Activated naive CD8-positive, alpha-beta T cell treated with anti-CD3 and anti-CD28 coated beads, Interleukin-2, amount 10 ng/mL, durations not matched to agents 7 days and 5 days (primary cell): ENCODE measurements around the gene GIMAP2. TPM values are rescaled to one million over a fixed set of nuclear protein-coding genes. Genes with fewer than 3 reads are reported as not detected.
"Not testable (repeated sequence)": the region's sequence is repeated elsewhere in the genome, so short reads cannot be mapped to it uniquely, and the experiment has no call there.

ENCODE experiments used
- ATAC-seq: fragments of 150-1000 bp; cut with Tn5 transposase; one replicate; pipeline ENCODE4 v1.10.0; 2021; ENCODE audit warnings: low read depth, moderate library complexity
- POLR2A ChIA-PET: fragments of 350-600 bp; sonication (Branson Sonifier 250); formaldehyde crosslinking; loops from one replicate; lab custom pipeline; 2021; ENCODE audit warnings: antibody characterized with exemption; lab: Charles Lee
- DNase-seq: peaks from one replicate; pipeline ENCODE4 v3.0.0; 2021
- H3K27ac Mint-ChIP-seq: one replicate; pipeline ENCODE4 v1.8.0; 2022; ENCODE audit warnings: mild to moderate bottlenecking, mixed read lengths
- H3K27me3 Mint-ChIP-seq: one replicate; pipeline ENCODE4 v1.8.0; 2022; ENCODE audit warnings: mild to moderate bottlenecking, moderate library complexity, mixed read lengths
- H3K36me3 Mint-ChIP-seq: one replicate; pipeline ENCODE4 v1.8.0; 2021; ENCODE audit warnings: mild to moderate bottlenecking, mixed read lengths
- H3K4me1 Mint-ChIP-seq: one replicate; pipeline ENCODE4 v1.8.0; 2021; ENCODE audit warnings: mixed read lengths
- H3K4me3 Mint-ChIP-seq: one replicate; pipeline ENCODE4 v1.8.0; 2022; ENCODE audit warnings: mild to moderate bottlenecking, moderate library complexity, mixed read lengths
- H3K9me3 Mint-ChIP-seq: one replicate; pipeline ENCODE4 v1.8.0; 2021; ENCODE audit warnings: mixed read lengths
- total RNA-seq, 2 experiments: library from RNA; stranded (reverse); gene quantifications; one replicate each; pipeline ENCODE4 v1.2.3, GENCODE V29; 2021

GIMAP2 gene
- total RNA-seq, result 100 to 1,000 TPM; 139 to 140 TPM

GRCh38 chr7:150685219-150686029 is at the start of gene GIMAP2:
Gene GIMAP2 (plus strand): TSS chr7:150685706. CDS start chr7:150687060, 1,354 bp downstream.
- no peaks in the 10 kb centered on the region for H3K27me3 Mint-ChIP-seq
- H3K4me3 Mint-ChIP-seq, result peak within 1 kb of the TSS; percentile 98
- DNase-seq, result no peak
- peaks cover 8% of the 10 kb centered on the region for H3K9me3 Mint-ChIP-seq
- ATAC-seq, result peak; percentile 85
- POLR2A ChIA-PET, result interaction anchor here (0.6 to 2.5 kb wide), 19 partner anchors 8 to 236 kb away, joined by 3 to 27 read pairs (median 7); partner anchors contain the start of genes GIMAP1, GIMAP4, GIMAP5 and GIMAP6
- peaks cover 69% of the 10 kb centered on the region for H3K36me3 Mint-ChIP-seq
- peaks cover 64% of the 10 kb centered on the region for H3K4me1 Mint-ChIP-seq
- H3K27ac Mint-ChIP-seq, result peak within 1 kb of the TSS; percentile 98

- Mint-ChIP-seq H3K36me3 (peaks cover 59% of the 10 kb centered on the region), H3K4me1 (peaks cover 14% of the 10 kb centered on the region)
- DNase-seq, result no peak
These were observed 43.7 kb upstream of the GIMAP2 start for GRCh38 chr7:150641854-150642253.

GRCh38 chr7:150642926-150643325 is 42.6 kb upstream of the GIMAP2 start:
- POLR2A ChIA-PET, result interaction anchor here (1.4 kb wide), 1 partner anchor 162 kb away, joined by 3 read pairs; no protein-coding TSS in a partner anchor
- H3K9me3 Mint-ChIP-seq, result peaks cover 30% of the 10 kb centered on the region

More at GRCh38 chr7:150641854-150642253, 43.7 kb upstream of the GIMAP2 start:
- H3K4me3 Mint-ChIP-seq, result no peak overlapping the region
- no peaks in the 10 kb centered on the region for H3K27me3 Mint-ChIP-seq
- H3K9me3 Mint-ChIP-seq, result peaks cover 39% of the 10 kb centered on the region
- ATAC-seq, result no peak
- POLR2A ChIA-PET, result interaction anchor here (0.9 to 1.4 kb wide), 3 partner anchors 8 to 161 kb away, joined by 3 to 4 read pairs (median 3); partner anchors contain the start of gene GIMAP6
- H3K27ac Mint-ChIP-seq, result no peak overlapping the region

GRCh38 chr7:150645259-150646020 is 40.1 kb upstream of the GIMAP2 start:
- no peak overlapping the region for H3K4me3 Mint-ChIP-seq
- POLR2A ChIA-PET, result no interaction called here

More at GRCh38 chr7:150642926-150643325, 42.6 kb upstream of the GIMAP2 start:
- no peak overlapping the region for H3K4me3 Mint-ChIP-seq
- ATAC-seq, result no peak
- peaks cover 14% of the 10 kb centered on the region for H3K4me1 Mint-ChIP-seq
- peaks cover 50% of the 10 kb centered on the region for H3K36me3 Mint-ChIP-seq
- H3K27me3 Mint-ChIP-seq, result no peaks in the 10 kb centered on the region
- no peak for DNase-seq
- H3K27ac Mint-ChIP-seq, result no peak overlapping the region

GRCh38 chr7:150648353-150649079 is 37.0 kb upstream of the GIMAP2 start:
- H3K4me1 Mint-ChIP-seq, result peaks cover 30% of the 10 kb centered on the region
- ATAC-seq, result peak; percentile 56
- H3K9me3 Mint-ChIP-seq, result peaks cover 41% of the 10 kb centered on the region
- POLR2A ChIA-PET, result interaction anchor here (1.2 to 2.6 kb wide), 2 partner anchors 19 to 134 kb away, joined by 4 to 7 read pairs; partner anchors contain the start of gene GIMAP7
- no peaks in the 10 kb centered on the region for H3K27me3 Mint-ChIP-seq
- peak overlapping the region; percentile 27 for H3K4me3 Mint-ChIP-seq
- no peak for DNase-seq
- peak overlapping the region; percentile 73 for H3K27ac Mint-ChIP-seq
- H3K36me3 Mint-ChIP-seq, result peaks cover 60% of the 10 kb centered on the region

More at GRCh38 chr7:150645259-150646020, 40.1 kb upstream of the GIMAP2 start:
- no peak for ATAC-seq
- DNase-seq, result no peak
- no peaks in the 10 kb centered on the region for H3K27me3 Mint-ChIP-seq
- peak overlapping the region; percentile 62 for H3K27ac Mint-ChIP-seq
- peaks cover 19% of the 10 kb centered on the region for H3K9me3 Mint-ChIP-seq
- H3K36me3 Mint-ChIP-seq, result peaks cover 44% of the 10 kb centered on the region
- peaks cover 25% of the 10 kb centered on the region for H3K4me1 Mint-ChIP-seq

GRCh38 chr7:150649080-150649385 is 36.5 kb upstream of the GIMAP2 start:
- POLR2A ChIA-PET, result interaction anchor here (1.2 to 2.6 kb wide), 2 partner anchors 19 to 135 kb away, joined by 4 to 7 read pairs; partner anchors contain the start of gene GIMAP7
- no peak overlapping the region for H3K4me3 Mint-ChIP-seq
- no peaks in the 10 kb centered on the region for H3K27me3 Mint-ChIP-seq
- H3K9me3 Mint-ChIP-seq, result peaks cover 44% of the 10 kb centered on the region
- peak overlapping the region; percentile 73 for H3K27ac Mint-ChIP-seq
- peaks cover 32% of the 10 kb centered on the region for H3K4me1 Mint-ChIP-seq
- DNase-seq (no peak), ATAC-seq (no peak)
- H3K36me3 Mint-ChIP-seq, result peaks cover 60% of the 10 kb centered on the region

- H3K9me3 Mint-ChIP-seq, result peaks cover 45% of the 10 kb centered on the region
- H3K4me3 Mint-ChIP-seq, result no peak overlapping the region
- no peaks in the 10 kb centered on the region for H3K27me3 Mint-ChIP-seq
- H3K36me3 Mint-ChIP-seq, result peaks cover 61% of the 10 kb centered on the region
- peaks cover 9% of the 10 kb centered on the region for H3K4me1 Mint-ChIP-seq
- POLR2A ChIA-PET, result no interaction called here
- ATAC-seq, result no peak
- H3K27ac Mint-ChIP-seq, result no peak overlapping the region
- DNase-seq, result no peak
These were observed 30.8 kb upstream of the GIMAP2 start for GRCh38 chr7:150654692-150655091.

- peaks cover 12% of the 10 kb centered on the region for H3K4me1 Mint-ChIP-seq
- H3K27ac Mint-ChIP-seq, result no peak overlapping the region
- peaks cover 41% of the 10 kb centered on the region for H3K9me3 Mint-ChIP-seq
- ATAC-seq (no peak), DNase-seq (no peak)
- POLR2A ChIA-PET, result no interaction called here
- no peaks in the 10 kb centered on the region for H3K27me3 Mint-ChIP-seq
- H3K36me3 Mint-ChIP-seq, result peaks cover 61% of the 10 kb centered on the region
- no peak overlapping the region for H3K4me3 Mint-ChIP-seq
These were observed 29.5 kb upstream of the GIMAP2 start for GRCh38 chr7:150656047-150656446.

GRCh38 chr7:150657526-150657925 is 28.0 kb upstream of the GIMAP2 start:
- H3K27ac Mint-ChIP-seq, result no peak overlapping the region
- H3K27me3 Mint-ChIP-seq, result no peaks in the 10 kb centered on the region
- ATAC-seq, result no peak
- H3K9me3 Mint-ChIP-seq, result peaks cover 30% of the 10 kb centered on the region
- DNase-seq, result no peak
- POLR2A ChIA-PET, result no interaction called here
- peaks cover 18% of the 10 kb centered on the region for H3K4me1 Mint-ChIP-seq
- H3K4me3 Mint-ChIP-seq, result no peak overlapping the region
- peaks cover 56% of the 10 kb centered on the region for H3K36me3 Mint-ChIP-seq

- H3K36me3 Mint-ChIP-seq, result peaks cover 43% of the 10 kb centered on the region
- no peaks in the 10 kb centered on the region for H3K27me3 Mint-ChIP-seq
- peaks cover 48% of the 10 kb centered on the region for H3K4me1 Mint-ChIP-seq
- H3K9me3 Mint-ChIP-seq, result peaks cover 14% of the 10 kb centered on the region
- H3K4me3 Mint-ChIP-seq, result no peak overlapping the region
- no peak for ATAC-seq
- DNase-seq, result no peak
- H3K27ac Mint-ChIP-seq, result peak overlapping the region; percentile 32
- POLR2A ChIA-PET, result interaction anchor here (0.6 to 0.9 kb wide), 2 partner anchors 27 to 38 kb away, joined by 3 read pairs; no protein-coding TSS in a partner anchor
These were observed 24.4 kb upstream of the GIMAP2 start for GRCh38 chr7:150660939-150661613.

GRCh38 chr7:150662821-150663220 is 22.7 kb upstream of the GIMAP2 start:
- Mint-ChIP-seq H3K4me3 (peak overlapping the region; percentile 53), H3K4me1 (peaks cover 65% of the 10 kb centered on the region), H3K36me3 (peaks cover 30% of the 10 kb centered on the region), H3K27ac (peak overlapping the region; percentile 89)
- POLR2A ChIA-PET, H3K27me3 Mint-ChIP-seq, ATAC-seq, DNase-seq, H3K9me3 Mint-ChIP-seq: not testable (repeated sequence)
